ENCODE results near the gene MYH15.
A peak's percentile ranks its signal among the peaks of the same experiment; 100 is the strongest.

Gene MYH15

GRCh38 chr3:108509263-108509662, 1.1 kb downstream of the MYH15 start:
- no peak for DNase-seq

DNA sequence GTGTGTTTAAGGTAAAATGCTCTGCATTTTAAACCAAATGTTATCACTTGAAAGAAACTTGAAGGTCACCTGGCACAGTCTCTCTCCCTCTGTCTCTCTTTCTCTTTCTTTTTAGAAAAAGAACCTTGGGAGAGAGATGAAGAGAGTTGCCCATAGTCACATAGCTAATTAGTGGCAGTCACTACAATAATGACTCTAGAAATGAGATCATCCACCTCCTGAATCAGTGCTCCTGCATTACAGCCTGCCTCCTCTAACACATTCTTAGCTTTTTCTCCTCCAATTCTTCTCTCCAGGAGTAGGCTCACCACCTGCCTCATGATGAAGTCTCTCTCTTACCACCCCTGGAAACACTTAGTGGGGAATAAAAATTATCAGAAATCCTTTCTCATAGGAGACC, 2.5 kb downstream of the MYH15 start:
- DNase-seq = no peak

- DNase-seq = no peak
These were observed 4.6 kb downstream of the MYH15 start for GRCh38 chr3:108505811-108506210.

GRCh38 chr3:108503722-108504121, 6.7 kb downstream of the MYH15 start:
- DNase-seq = no peak

DNA sequence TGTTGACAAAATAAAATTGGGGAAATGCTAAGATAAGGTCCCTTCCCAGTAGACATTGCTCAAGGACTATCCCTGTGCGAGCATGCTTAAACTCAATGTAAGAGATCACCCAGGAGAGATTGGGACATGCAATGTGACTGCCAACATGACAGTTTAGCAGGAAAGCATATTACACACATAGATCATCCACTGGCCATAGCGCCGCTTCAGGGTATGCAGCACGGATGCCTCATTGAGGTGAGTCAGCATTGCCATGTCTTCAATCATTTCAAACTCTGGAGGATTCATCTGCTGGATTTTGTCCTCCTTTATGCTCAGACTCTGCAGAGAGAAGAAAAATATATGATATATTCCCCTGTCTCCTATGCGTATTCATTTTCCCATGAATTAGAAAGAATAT, 8.9 kb downstream of the MYH15 start:
- DNase-seq = no peak

GRCh38 chr3:108500728-108501127, 9.7 kb downstream of the MYH15 start:
- DNase-seq = no peak

DNA sequence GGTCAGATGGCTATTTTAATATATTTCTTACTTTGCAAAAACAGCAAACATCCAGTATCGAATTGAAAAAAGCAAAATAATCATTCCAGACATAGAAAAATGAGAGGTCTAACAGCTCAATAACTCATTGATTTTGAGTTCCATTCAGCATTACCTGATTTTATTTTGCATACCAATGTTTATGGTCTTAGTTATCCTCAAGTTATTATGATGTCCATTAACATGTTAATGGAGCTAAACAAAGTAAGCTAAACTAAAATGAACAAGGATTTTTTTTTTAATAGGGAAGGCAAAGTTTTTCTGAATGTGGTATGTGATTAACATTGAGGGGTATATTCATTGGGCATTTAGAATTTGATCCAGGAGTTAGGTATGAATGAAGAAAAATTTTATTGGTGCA, 13.1 kb downstream of the MYH15 start:
- no peak for DNase-seq

DNA sequence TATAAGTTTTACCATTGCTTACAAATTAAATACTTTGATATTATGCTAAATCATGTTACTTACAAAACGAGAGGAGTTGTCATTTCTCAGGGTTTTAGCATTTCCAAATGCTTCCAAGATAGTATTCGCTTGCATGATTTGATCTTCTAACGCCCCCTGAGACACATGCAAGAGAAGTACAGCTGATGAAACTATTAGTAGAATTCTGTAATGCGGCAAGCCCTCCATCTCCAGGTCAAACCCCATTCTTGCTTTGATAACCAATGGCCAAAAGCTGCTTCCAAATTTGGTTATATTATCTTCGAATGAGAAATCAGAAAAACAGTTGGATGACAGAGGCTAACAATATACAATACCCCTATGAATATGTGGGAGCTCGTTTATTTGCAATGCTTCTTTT, 14.7 kb downstream of the MYH15 start:
- no peak for DNase-seq

- DNase-seq = no peak
These were observed 15.4 kb downstream of the MYH15 start for GRCh38 chr3:108494906-108495531.

GRCh38 chr3:108493862-108494261, 16.5 kb downstream of the MYH15 start:
- DNase-seq = no peak

GRCh38 chr3:108491456-108491855, 18.9 kb downstream of the MYH15 start:
- no peak for DNase-seq

- peak; percentile 45 for DNase-seq
These were observed 20.6 kb downstream of the MYH15 start for GRCh38 chr3:108489776-108490175.

- no peak for DNase-seq
These were observed 21.8 kb downstream of the MYH15 start for GRCh38 chr3:108488631-108489030.

DNA sequence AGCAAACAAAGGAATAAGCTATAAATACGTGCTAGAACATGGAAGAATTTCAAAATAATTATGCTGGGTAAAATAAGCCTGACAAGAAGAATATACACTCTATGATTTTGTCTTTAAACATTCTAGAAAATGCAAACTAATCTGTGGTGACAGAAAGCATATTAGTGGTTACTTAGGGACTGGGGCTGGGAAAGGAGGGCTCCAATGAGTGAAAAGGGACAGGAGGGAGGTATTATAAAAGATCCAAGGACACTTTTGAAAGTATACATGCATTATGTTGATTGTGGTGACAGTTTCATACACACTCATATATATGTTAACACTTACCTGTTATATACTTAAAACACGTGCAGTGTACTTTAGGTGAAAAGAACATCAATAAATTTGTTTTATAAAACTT, 23.0 kb downstream of the MYH15 start:
- DNase-seq = no peak

- DNase-seq = no peak
These were observed 23.5 kb downstream of the MYH15 start for GRCh38 chr3:108486941-108487340.

- no peak for DNase-seq
These were observed 24.1 kb downstream of the MYH15 start for GRCh38 chr3:108486338-108486737.

DNA sequence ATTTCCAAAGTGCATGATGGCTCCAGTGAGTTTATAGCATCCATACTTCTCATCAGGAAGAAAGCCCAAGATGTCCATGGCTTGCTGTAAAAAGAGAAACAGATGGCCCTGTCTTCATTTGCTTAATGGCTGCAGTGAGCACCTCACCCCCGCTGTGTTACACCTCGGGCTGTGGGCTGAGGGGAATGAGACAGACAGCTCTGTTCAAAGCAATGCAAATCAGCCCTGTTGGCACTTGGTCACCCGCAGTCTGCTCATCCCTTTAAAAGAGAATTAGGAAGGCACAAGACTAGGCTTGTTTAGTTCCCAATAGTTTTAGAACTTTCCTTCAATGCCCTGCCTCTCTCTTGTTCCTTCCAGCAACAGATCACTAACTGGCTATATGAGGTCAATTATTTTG, 25.2 kb downstream of the MYH15 start:
- DNase-seq = no peak

DNA sequence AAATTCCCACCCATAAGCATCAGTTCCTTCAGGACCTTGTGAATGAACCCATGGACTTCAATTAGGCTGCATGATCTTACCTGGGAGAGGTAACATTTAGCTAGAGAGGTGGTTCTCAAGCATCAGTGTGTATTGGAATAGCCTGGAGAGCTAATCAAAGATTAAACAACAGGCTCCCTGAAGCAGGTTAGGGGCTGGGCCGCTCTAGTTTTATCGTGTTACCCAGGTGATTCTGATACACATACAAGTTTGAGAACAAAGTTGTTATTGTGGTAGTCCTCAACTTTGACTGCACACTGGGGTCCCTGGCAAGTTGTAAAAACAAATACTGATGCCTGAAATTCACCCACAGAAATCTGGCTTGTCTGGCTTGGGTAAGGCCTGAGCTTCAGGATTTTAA, 31.2 kb downstream of the MYH15 start:
- DNase-seq = no peak

DNA sequence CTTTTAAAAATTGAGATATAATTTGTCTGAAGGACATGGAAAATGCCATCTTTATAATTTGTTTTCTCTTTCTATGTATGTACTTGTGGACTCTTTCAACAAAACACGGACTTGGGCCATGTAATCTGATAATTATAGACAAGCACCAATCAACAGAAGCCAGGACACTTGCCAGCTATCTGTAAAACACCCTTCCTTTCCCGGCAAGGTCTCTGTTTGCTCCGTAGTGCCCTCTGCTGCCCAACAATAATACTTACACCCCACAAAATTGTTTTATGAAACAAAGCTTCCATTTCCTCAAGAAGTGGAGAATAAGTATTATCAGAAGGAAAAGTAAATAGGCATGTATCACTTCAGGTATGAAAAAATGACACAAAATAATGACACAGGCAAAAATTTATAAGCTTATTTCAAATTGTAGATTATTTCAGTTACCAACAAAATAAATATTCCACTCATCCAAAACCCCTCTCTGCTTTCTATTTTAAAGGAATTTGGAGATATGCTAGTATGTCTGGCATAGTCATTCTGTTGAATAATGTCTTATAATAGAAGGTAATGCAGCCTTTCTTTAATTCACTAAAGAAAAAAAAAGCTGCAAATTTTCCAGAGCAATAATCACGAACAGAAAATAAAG, 32.8 kb downstream of the MYH15 start:
- DNase-seq = peak; percentile 45

GRCh38 chr3:108475220-108475782, 35.1 kb downstream of the MYH15 start:
- no peak for DNase-seq

- no peak for DNase-seq
These were observed 35.8 kb downstream of the MYH15 start for GRCh38 chr3:108474581-108474980.

- no peak for DNase-seq
These were observed 36.7 kb downstream of the MYH15 start for GRCh38 chr3:108473711-108474110.

- no peak for DNase-seq
These were observed 38.3 kb downstream of the MYH15 start for GRCh38 chr3:108472001-108472591.

DNA sequence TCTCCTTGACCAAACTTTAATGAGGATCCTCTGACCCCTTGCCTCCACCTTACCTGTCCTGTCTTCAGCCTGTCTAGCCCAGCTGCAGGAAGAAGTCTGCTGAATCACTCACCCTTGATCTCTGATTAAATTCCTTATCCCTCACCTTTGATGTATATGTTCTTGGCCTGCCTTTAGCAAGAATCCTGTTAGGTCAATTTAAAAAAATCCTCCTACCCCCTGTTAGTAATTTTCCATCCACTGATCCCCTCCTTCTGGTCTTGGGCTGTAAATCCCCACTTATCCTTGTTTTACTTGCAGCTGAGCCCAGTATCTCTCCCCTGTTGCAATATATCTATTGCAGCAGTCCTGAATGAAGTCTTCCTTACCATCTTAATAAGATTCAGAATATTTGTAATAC, 39.0 kb downstream of the MYH15 start:
- DNase-seq = no peak
